H9 (cell line): ENCODE results near the gene FAM117A. TPM values are rescaled to one million over a fixed set of nuclear protein-coding genes. Genes with fewer than 3 reads are reported as not detected.

Source experiments
- DNase-seq: peaks from one replicate; pipeline ENCODE4 v3.0.0-alpha.2; 2017
- H2AFZ ChIP-seq: one replicate; pipeline ENCODE4 v1.6.1; 2013; ENCODE audit warnings: mild to moderate bottlenecking, low read length, control low read depth, moderate library complexity
- H2AK5ac ChIP-seq: 2 replicates; pipeline ENCODE4 v1.6.1; 2013; ENCODE audit warnings: low read length, control low read depth, mixed read lengths; ENCODE audit not compliant: insufficient read length
- H2BK120ac ChIP-seq: one replicate; pipeline ENCODE4 v1.6.1; 2013; ENCODE audit warnings: low read depth, mild to moderate bottlenecking, low read length, control low read depth, inconsistent platforms; ENCODE audit not compliant: poor library complexity, severe bottlenecking
- H2BK12ac ChIP-seq: 2 replicates; pipeline ENCODE4 v1.6.1; 2013; ENCODE audit warnings: low read length, control low read depth, mixed read lengths, low read depth; ENCODE audit not compliant: insufficient read length
- H2BK15ac ChIP-seq: 2 replicates; pipeline ENCODE4 v1.6.1; 2013; ENCODE audit warnings: low read depth, low read length, control low read depth
- H2BK20ac ChIP-seq: one replicate; pipeline ENCODE4 v1.6.1; 2013; ENCODE audit warnings: low read depth, mild to moderate bottlenecking, low read length, control low read depth, inconsistent platforms; ENCODE audit not compliant: poor library complexity, severe bottlenecking
- H2BK5ac ChIP-seq: 2 replicates; pipeline ENCODE4 v1.6.1; 2013; ENCODE audit warnings: low read length, control low read depth, mixed read lengths; ENCODE audit not compliant: insufficient read length
- H3K14ac ChIP-seq: 2 replicates; pipeline ENCODE4 v1.6.1; 2013; ENCODE audit warnings: low read length, control low read depth; ENCODE audit not compliant: insufficient read depth
- H3K18ac ChIP-seq: 2 replicates; pipeline ENCODE4 v1.6.1; 2013; ENCODE audit warnings: low read depth, mild to moderate bottlenecking, mixed read lengths, low read length, control low read depth; ENCODE audit not compliant: insufficient read length
- H3K23ac ChIP-seq: 2 replicates; pipeline ENCODE4 v1.6.1; 2013; ENCODE audit warnings: low read length, control low read depth, mixed read lengths, low read depth; ENCODE audit not compliant: insufficient read length
- H3K23me2 ChIP-seq: 2 replicates; pipeline ENCODE4 v1.6.1; 2013; ENCODE audit warnings: low read depth, mild to moderate bottlenecking, mixed read lengths, low read length, control low read depth; ENCODE audit not compliant: insufficient read length, poor library complexity, severe bottlenecking
- H3K27ac ChIP-seq: 2 replicates; pipeline ENCODE4 v1.5.1; 2013; ENCODE audit warnings: low read length, control low read depth, mixed read lengths, low read depth; ENCODE audit not compliant: insufficient read length
- H3K27me3 ChIP-seq: 2 replicates; pipeline ENCODE4 v1.6.1; 2013; ENCODE audit warnings: low read length, control low read depth, inconsistent platforms; ENCODE audit not compliant: insufficient read depth
- H3K4ac ChIP-seq: 2 replicates; pipeline ENCODE4 v1.6.1; 2013; ENCODE audit warnings: low read depth, mild to moderate bottlenecking, control low read depth, inconsistent platforms, low read length, moderate library complexity
- H3K4me1 ChIP-seq: 2 replicates; pipeline ENCODE4 v1.6.1; 2013; ENCODE audit warnings: low read length, control low read depth, inconsistent platforms; ENCODE audit not compliant: insufficient read depth
- H3K4me2 ChIP-seq: 2 replicates; pipeline ENCODE4 v1.6.1; 2013; ENCODE audit warnings: low read length, control low read depth, mixed read lengths; ENCODE audit not compliant: insufficient read length, insufficient read depth
- H3K56ac ChIP-seq: 2 replicates; pipeline ENCODE4 v1.6.1; 2013; ENCODE audit warnings: low read depth, mild to moderate bottlenecking, mixed read lengths, low read length, control low read depth; ENCODE audit not compliant: insufficient read length
- H3K79me1 ChIP-seq: 2 replicates; pipeline ENCODE4 v1.6.1; 2013; ENCODE audit warnings: low read depth, mild to moderate bottlenecking, moderate library complexity, low read length, control low read depth, inconsistent platforms; ENCODE audit not compliant: insufficient read depth, poor library complexity, severe bottlenecking
- H3K79me2 ChIP-seq: 2 replicates; pipeline ENCODE4 v1.6.1; 2013; ENCODE audit warnings: low read length, control low read depth, inconsistent platforms; ENCODE audit not compliant: insufficient read depth
- H3K9ac ChIP-seq: 2 replicates; pipeline ENCODE4 v1.6.1; 2013; ENCODE audit warnings: low read length, control low read depth, mixed read lengths; ENCODE audit not compliant: insufficient read length; ENCODE audit errors: extremely low read depth
- H3K9me3 ChIP-seq: one replicate; pipeline ENCODE4 v1.6.1; 2013; ENCODE audit warnings: low read depth, low read length, inconsistent platforms; ENCODE audit not compliant: control insufficient read depth
- H3T11ph ChIP-seq: one replicate; pipeline ENCODE4 v1.6.1; 2013; ENCODE audit warnings: mild to moderate bottlenecking, low read length, control low read depth, inconsistent platforms
- H4K20me1 ChIP-seq: one replicate; pipeline ENCODE4 v1.6.1; 2013; ENCODE audit not compliant: control insufficient read depth, insufficient read length, insufficient read depth
- H4K5ac ChIP-seq: 2 replicates; pipeline ENCODE4 v1.6.1; 2013; ENCODE audit warnings: low read depth, mild to moderate bottlenecking, mixed read lengths, low read length, control low read depth; ENCODE audit not compliant: insufficient read length
- H4K8ac ChIP-seq: replicated peaks from 2 replicates; pipeline ENCODE4 v1.6.1; 2013; ENCODE audit warnings: low read length, control low read depth, mixed read lengths, low read depth; ENCODE audit not compliant: insufficient read length
- H4K91ac ChIP-seq: 2 replicates; pipeline ENCODE4 v1.6.1; 2013; ENCODE audit warnings: low read depth, mild to moderate bottlenecking, moderate library complexity, mixed read lengths, low read length, control low read depth; ENCODE audit not compliant: insufficient read length
- H3K27ac Mint-ChIP-seq, 3 experiments: 2 replicates in 2 of 3; 3 replicates in 1 of 3; pipeline ENCODE4 v1.8.0; 2020 to 2021; ENCODE audit warnings: mixed read lengths in 3 of 3, mild to moderate bottlenecking in 1 of 3, moderate library complexity in 1 of 3
- H3K27me3 Mint-ChIP-seq: 2 replicates; pipeline ENCODE4 v1.8.0; 2021; ENCODE audit warnings: low read depth, mild to moderate bottlenecking, moderate library complexity, mixed read lengths
- H3K36me3 Mint-ChIP-seq, 3 experiments: 2 replicates in 2 of 3; 3 replicates in 1 of 3; pipeline ENCODE4 v1.8.0; 2020 to 2021; ENCODE audit warnings: low read depth in 3 of 3, mixed read lengths in 3 of 3; ENCODE audit not compliant: insufficient read depth in 1 of 3
- H3K4me1 Mint-ChIP-seq, 2 experiments: 2 replicates each; pipeline ENCODE4 v1.8.0; 2020; ENCODE audit warnings: mixed read lengths in 2 of 2
- H3K4me3 Mint-ChIP-seq, 2 experiments: 2 replicates in 1 of 2; 3 replicates in 1 of 2; pipeline ENCODE4 v1.8.0; 2020 to 2021; ENCODE audit warnings: mild to moderate bottlenecking in 2 of 2, mixed read lengths in 2 of 2, moderate library complexity in 1 of 2
- H3K9me3 Mint-ChIP-seq, 2 experiments: 2 replicates in 1 of 2; 3 replicates in 1 of 2; pipeline ENCODE4 v1.8.0; 2020; ENCODE audit warnings: mild to moderate bottlenecking in 2 of 2, mixed read lengths in 2 of 2, moderate library complexity in 1 of 2
- CTCF ChIP-seq: fragments of 200-600 bp; sonication (generic); conservative IDR thresholded peaks from 3 replicates; pipeline ENCODE4 v1.8.0; 2021; ENCODE audit warnings: antibody characterized with exemption, mild to moderate bottlenecking
- WGBS: extraction: QIAGEN DNeasy Blood & Tissue Kit; methylation state at CpG from one replicate; pipeline ENCODE4 v1.1.7; 2013; ENCODE audit warnings: missing lambda C conversion rate, low lambda C conversion rate, mixed read lengths; ENCODE audit not compliant: insufficient read length; ENCODE audit errors: extremely low coverage; 5-methylcytosine and 5-hydroxymethylcytosine counted together
- total RNA-seq: library from RNA; stranded (reverse); gene quantifications from 2 replicates; pipeline ENCODE4 v1.2.1, GENCODE V29; 2021

The FAM117A gene
- total RNA-seq, 1 experiment from 2014 or later: 21.1 TPM

GRCh38 chr17:49692751-49693150 is 71.2 kb downstream of the FAM117A start:
- H3K4me2 ChIP-seq: no peak overlapping the region
- H4K91ac ChIP-seq: no peak overlapping the region
- H3K56ac ChIP-seq: no peak overlapping the region
- H3K23me2 ChIP-seq: no peaks in the 10 kb centered on the region
- no peak overlapping the region for H3T11ph ChIP-seq
- no peak overlapping the region for H2BK5ac ChIP-seq
- H2AFZ ChIP-seq: no peak overlapping the region
- no peaks in the 10 kb centered on the region for H3K9me3 Mint-ChIP-seq
- no peak overlapping the region for H3K27ac Mint-ChIP-seq
- no peak overlapping the region for H2BK20ac ChIP-seq
- H2BK15ac ChIP-seq: no peak overlapping the region
- no peak overlapping the region for H3K14ac ChIP-seq
- no peak overlapping the region for H3K23ac ChIP-seq
- H2AK5ac ChIP-seq: no peak overlapping the region
- no peaks in the 10 kb centered on the region for H3K79me1 ChIP-seq
- no peak overlapping the region for H3K4me3 Mint-ChIP-seq
- no peaks in the 10 kb centered on the region for H3K36me3 Mint-ChIP-seq
- H2BK120ac ChIP-seq: no peak overlapping the region
- H3K27ac ChIP-seq: no peak overlapping the region
- no peak for DNase-seq
- H3K9ac ChIP-seq: no peak overlapping the region
- H2BK12ac ChIP-seq: no peak overlapping the region
- peaks cover 9% of the 10 kb centered on the region; the same call in 1 of the 2 replicates for H3K4me1 ChIP-seq
- H4K20me1 ChIP-seq: no peaks in the 10 kb centered on the region
- no peaks in the 10 kb centered on the region for H3K27me3 ChIP-seq
- no peak overlapping the region for H3K18ac ChIP-seq
- peaks cover 10% of the 10 kb centered on the region for H3K27me3 Mint-ChIP-seq
- no peak overlapping the region for H3K4ac ChIP-seq
- no CpG with 5 or more reads among the region's 4 CpGs for whole genome bisulfite sequencing
- no peak overlapping the region for H4K5ac ChIP-seq
- no peaks in the 10 kb centered on the region for H3K9me3 ChIP-seq
- no peak overlapping the region for H4K8ac ChIP-seq
- H3K4me1 Mint-ChIP-seq: peaks cover 22 to 26% of the 10 kb centered on the region in 2 experiments
- no peaks in the 10 kb centered on the region for H3K79me2 ChIP-seq
- TF ChIP-seq CTCF: no peak
